Transverse colon (tissue), 4 donors: ENCODE data around the gene MAP2K6. TPM values are rescaled to one million over a fixed set of nuclear protein-coding genes. Genes with fewer than 3 reads are reported as not detected.

Source experiments
- DNase-seq: peaks from one replicate; pipeline ENCODE4 v3.0.0-alpha.2; 2019
- H3K27ac ChIP-seq, 4 donors: fragments of 200-600 bp; sonication (generic); 2 replicates each; pipeline ENCODE4 v1.5.1; 2016 to 2018; ENCODE audit warnings: inconsistent platforms in 4 of 4
- H3K27me3 ChIP-seq: fragments of 200-600 bp; sonication (generic); 2 replicates; pipeline ENCODE4 v1.5.1; 2017; ENCODE audit warnings: inconsistent platforms
- H3K36me3 ChIP-seq, 4 donors: fragments of 200-600 bp; sonication (generic); 2 replicates each; pipeline ENCODE4 v1.5.1; 2017 to 2019; ENCODE audit warnings: inconsistent platforms in 4 of 4
- H3K4me1 ChIP-seq, 4 donors: fragments of 200-600 bp; sonication (generic); 2 replicates each; pipeline ENCODE4 v1.5.1; 2017 to 2020; ENCODE audit warnings: inconsistent platforms in 4 of 4
- H3K4me3 ChIP-seq, 4 donors: fragments of 200-600 bp; sonication (generic); 1 replicate in 1 of 4; 2 replicates in 3 of 4; pipeline versions ENCODE4 v1.5.1 to v1.6.1; 2017 to 2019; ENCODE audit warnings: inconsistent platforms in 4 of 4
- H3K9me3 ChIP-seq, 2 donors: fragments of 200-600 bp; sonication (generic); 2 replicates each; pipeline ENCODE4 v1.5.1; 2017 to 2019; ENCODE audit warnings: inconsistent platforms in 2 of 2
- CTCF ChIP-seq, 5 experiments: fragments of 200-600 bp in 3 of 5; fragments of 450-650 bp in 2 of 5; sonication (generic) in 3 of 5; IDR thresholded peaks; 1 replicate in 2 of 5; 2 replicates in 3 of 5; pipeline ENCODE4 v1.5.1; 2016 to 2017; ENCODE audit warnings: antibody characterized with exemption in 5 of 5, inconsistent platforms in 3 of 5, mild to moderate bottlenecking in 2 of 5, moderate library complexity in 1 of 5
- EP300 ChIP-seq: sonication (generic); formaldehyde crosslinking; IDR thresholded peaks from one replicate; pipeline ENCODE4 v1.6.1; 2017; ENCODE audit warnings: antibody characterized with exemption, low read depth
- POLR2A ChIP-seq: fragments of 450-650 bp; IDR thresholded peaks from one replicate; pipeline ENCODE4 v1.6.1; 2016; ENCODE audit warnings: antibody characterized with exemption, mild to moderate bottlenecking, moderate library complexity
- POLR2AphosphoS5 ChIP-seq, 3 donors: sonication (generic); formaldehyde crosslinking; IDR thresholded peaks; one replicate each; pipeline ENCODE4 v1.6.1; 2016; ENCODE audit warnings: antibody characterized with exemption in 3 of 3
- WGBS, 2 donors: methylation state at CpG; one replicate each; pipeline ENCODE4 v1.1.5; 2018; ENCODE audit warnings: low coverage in 1 of 2; 5-methylcytosine and 5-hydroxymethylcytosine counted together
- in situ Hi-C, 4 donors: fragments of 200-750 bp; cut with MboI; loops; one replicate each; pipeline versions ENCODE4 v1.15.0 to v1.15.1; 2017; ENCODE audit warnings: low sequenced_read_pairs in 3 of 4, low pct_ligation_motif_present in 1 of 4, low pct_unique_long_range_greater_than_20kb in 1 of 4
- intact Hi-C: fragments of 100-400 bp; cut with DNase I; formaldehyde crosslinking; loops from one replicate; pipeline ENCODE4 v1.15.1; 2023; ENCODE audit warnings: low total_unique reads
- total RNA-seq, 4 donors: library from RNA; depleted of rRNA; stranded (reverse); fragments of >200 nt; gene quantifications; one replicate each; pipeline ENCODE4 v1.1.0, GENCODE V29; 2016

MAP2K6 gene
- total RNA-seq, 4 donors from 2014 or later: 16.1 to 50.7 (median 45.8) TPM

- no peaks in the 10 kb centered on the region for H3K4me1 ChIP-seq
- intact Hi-C loops: no loop called here
- in situ Hi-C loops: no loop called here
- 80 to 85% methylated on average over 2 to 3 of the region's 3 CpGs for WGBS, 2 donors
- TF ChIP-seq EP300: no peak
- TF ChIP-seq POLR2AphosphoS5 (IDR thresholded peaks at IDR 0.05): no peak
- no peak for TF ChIP-seq POLR2A
- TF ChIP-seq CTCF (IDR thresholded peaks at IDR 0.05): no peak
- no peak overlapping the region for H3K27ac ChIP-seq
- peaks cover 0 to 10% (median 3%) of the 10 kb centered on the region in 4 donors for H3K36me3 ChIP-seq
- H3K4me3 ChIP-seq: no peak overlapping the region
- no peak for DNase-seq
- H3K27me3 ChIP-seq: no peaks in the 10 kb centered on the region
- H3K9me3 ChIP-seq: peaks cover 0 to 4% of the 10 kb centered on the region in 2 donors
Observed at GRCh38 chr17:69547947-69548346, 133.4 kb downstream of the MAP2K6 start.

- H3K4me3 ChIP-seq: no peak overlapping the region
- no peak for DNase-seq
- peaks cover 0 to 10% (median 2%) of the 10 kb centered on the region in 4 donors for H3K36me3 ChIP-seq
- in situ Hi-C loops (loop anchor here in 3 of 4 donors (25.0 kb wide), 1 partner anchor 1011 kb away; no protein-coding TSS in a partner anchor), intact Hi-C loops (no loop called here)
- H3K27me3 ChIP-seq: no peaks in the 10 kb centered on the region
- H3K27ac ChIP-seq: no peak overlapping the region
- 80 to 86% methylated on average over 1 of the region's 1 CpG for WGBS, 2 donors
- H3K9me3 ChIP-seq: peaks cover 0 to 9% of the 10 kb centered on the region in 2 donors
- H3K4me1 ChIP-seq: no peaks in the 10 kb centered on the region
- TF ChIP-seq EP300: no peak
- no peak for TF ChIP-seq POLR2AphosphoS5 (IDR thresholded peaks at IDR 0.05)
- no peak for TF ChIP-seq CTCF (IDR thresholded peaks at IDR 0.05)
- TF ChIP-seq POLR2A: no peak
Observed at GRCh38 chr17:69551212-69552010, 136.9 kb downstream of the MAP2K6 start.

- no peaks in the 10 kb centered on the region for H3K4me1 ChIP-seq
- intact Hi-C loops (no loop called here), in situ Hi-C loops (loop anchor here in 3 of 4 donors (25.0 kb wide), 1 partner anchor 1009 kb away; no protein-coding TSS in a partner anchor)
- 84 to 91% methylated on average over 5 of the region's 5 CpGs for WGBS, 2 donors
- H3K27ac ChIP-seq: no peak overlapping the region
- H3K4me3 ChIP-seq: no peak overlapping the region
- peaks cover 0 to 10% (median 2%) of the 10 kb centered on the region in 4 donors for H3K36me3 ChIP-seq
- TF ChIP-seq EP300 (no peak), CTCF (IDR thresholded peaks at IDR 0.05) (no peak), POLR2A (no peak), POLR2AphosphoS5 (IDR thresholded peaks at IDR 0.05) (no peak)
- peaks cover 0 to 9% of the 10 kb centered on the region in 2 donors for H3K9me3 ChIP-seq
- H3K27me3 ChIP-seq: no peaks in the 10 kb centered on the region
- DNase-seq: no peak
Observed at GRCh38 chr17:69552986-69553667, 138.6 kb downstream of the MAP2K6 start.

- no peak for DNase-seq
- intact Hi-C loops: no loop called here
- H3K9me3 ChIP-seq: peaks cover 0 to 9% of the 10 kb centered on the region in 2 donors
- H3K36me3 ChIP-seq: peaks cover 0 to 8% (median 2%) of the 10 kb centered on the region in 4 donors
- TF ChIP-seq CTCF (IDR thresholded peaks at IDR 0.05): no peak
- TF ChIP-seq POLR2A: no peak
- no peak for TF ChIP-seq POLR2AphosphoS5 (IDR thresholded peaks at IDR 0.05)
- TF ChIP-seq EP300: no peak
- H3K27ac ChIP-seq: no peak overlapping the region
- 20 to 83% methylated on average over 1 to 2 of the region's 2 CpGs for WGBS, 2 donors
- H3K27me3 ChIP-seq: no peaks in the 10 kb centered on the region
- no peak overlapping the region for H3K4me3 ChIP-seq
- in situ Hi-C loops: loop anchor here in 3 of 4 donors (25.0 kb wide), 1 partner anchor 1007 kb away; no protein-coding TSS in a partner anchor
- no peaks in the 10 kb centered on the region for H3K4me1 ChIP-seq
Observed at GRCh38 chr17:69555056-69555455, 140.6 kb downstream of the MAP2K6 start.
